Measurements from ENCODE around the gene KRTAP5-2.
A peak's percentile ranks its signal among the peaks of the same experiment; 100 is the strongest.

DNA sequence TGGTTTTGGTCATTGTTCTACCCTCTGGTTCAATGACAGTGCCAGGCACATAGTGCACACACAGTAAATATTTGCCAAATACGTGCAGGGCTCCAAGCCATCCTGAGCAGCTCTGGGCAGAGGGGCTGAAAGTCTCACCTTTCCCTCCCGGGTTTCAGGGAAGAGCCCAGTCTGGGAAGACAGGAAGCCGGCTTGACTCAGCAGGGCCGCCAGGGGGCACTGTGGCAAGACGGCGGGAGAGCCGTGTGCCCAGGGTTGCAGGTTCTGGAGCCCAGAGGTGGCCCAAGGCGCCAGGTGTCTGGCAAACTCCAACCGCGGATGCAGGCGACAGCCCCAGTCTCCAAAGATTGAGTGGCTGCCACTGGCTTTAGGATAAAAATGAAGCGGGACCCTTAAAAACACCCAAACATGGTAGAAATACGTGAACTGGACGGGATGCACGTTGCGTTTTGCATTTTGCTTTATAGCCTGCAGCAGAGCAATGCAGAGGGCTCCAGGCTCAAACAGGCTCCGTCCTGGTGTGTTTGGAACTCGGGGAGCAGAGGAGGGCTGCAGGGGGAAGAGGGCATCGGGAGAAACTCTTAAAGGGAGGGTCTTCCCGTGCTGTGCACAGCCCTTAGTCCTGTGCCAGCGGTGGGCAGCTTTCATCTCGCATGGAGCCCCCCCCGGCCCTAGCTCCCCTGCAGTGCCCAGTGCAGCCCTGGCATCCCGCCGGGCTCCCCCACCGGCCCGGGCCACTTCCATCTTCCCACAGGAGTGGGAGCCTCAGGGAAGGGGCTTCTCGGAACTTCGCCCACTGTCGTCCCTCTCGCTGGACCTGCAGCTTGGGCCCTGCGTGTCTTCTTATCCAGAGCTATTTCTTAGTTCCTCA lies 42.2 kb upstream of the KRTAP5-2 start:
- TF ChIP-seq CTCF (IDR thresholded peaks at IDR 0.05) (peak; percentile 53 to 84 (median 74)), POLR2A (IDR thresholded peaks at IDR 0.05) (no peak)

Data from heart left ventricle (tissue), 13 donors.